GM12873 (cell line): ENCODE data around the gene FAM171A1.

Experiments
- TF ChIP-seq, protein P1 (sequence below): IDR thresholded peaks from 2 replicates; pipeline ENCODE4 v1.5.1; 2012; ENCODE audit warnings: low read depth, mild to moderate bottlenecking, moderate library complexity, low read length, control low read depth; ENCODE audit not compliant: insufficient read depth; ENCODE audit errors: missing control alignments

The FAM171A1 gene

DNA sequence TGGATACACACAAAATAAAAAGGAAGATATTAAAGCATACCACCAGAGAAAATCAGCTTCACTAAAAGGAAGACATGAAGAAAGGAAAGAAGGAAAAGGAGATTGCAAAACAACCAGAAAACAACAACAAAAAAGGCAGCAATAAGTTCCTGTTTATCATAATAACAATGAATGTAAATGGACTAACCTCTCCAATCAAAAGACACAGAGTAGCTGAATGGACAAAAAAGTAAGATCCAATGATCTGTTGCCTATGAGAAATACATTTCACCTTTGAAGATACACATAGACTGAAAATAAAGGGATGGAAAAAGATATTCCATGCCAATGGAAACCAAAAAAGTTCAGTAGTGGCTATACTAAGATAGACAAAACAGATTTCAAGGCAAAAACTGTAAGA is 30.3 kb upstream of the FAM171A1 start:
- TF ChIP-seq, protein P1, sequence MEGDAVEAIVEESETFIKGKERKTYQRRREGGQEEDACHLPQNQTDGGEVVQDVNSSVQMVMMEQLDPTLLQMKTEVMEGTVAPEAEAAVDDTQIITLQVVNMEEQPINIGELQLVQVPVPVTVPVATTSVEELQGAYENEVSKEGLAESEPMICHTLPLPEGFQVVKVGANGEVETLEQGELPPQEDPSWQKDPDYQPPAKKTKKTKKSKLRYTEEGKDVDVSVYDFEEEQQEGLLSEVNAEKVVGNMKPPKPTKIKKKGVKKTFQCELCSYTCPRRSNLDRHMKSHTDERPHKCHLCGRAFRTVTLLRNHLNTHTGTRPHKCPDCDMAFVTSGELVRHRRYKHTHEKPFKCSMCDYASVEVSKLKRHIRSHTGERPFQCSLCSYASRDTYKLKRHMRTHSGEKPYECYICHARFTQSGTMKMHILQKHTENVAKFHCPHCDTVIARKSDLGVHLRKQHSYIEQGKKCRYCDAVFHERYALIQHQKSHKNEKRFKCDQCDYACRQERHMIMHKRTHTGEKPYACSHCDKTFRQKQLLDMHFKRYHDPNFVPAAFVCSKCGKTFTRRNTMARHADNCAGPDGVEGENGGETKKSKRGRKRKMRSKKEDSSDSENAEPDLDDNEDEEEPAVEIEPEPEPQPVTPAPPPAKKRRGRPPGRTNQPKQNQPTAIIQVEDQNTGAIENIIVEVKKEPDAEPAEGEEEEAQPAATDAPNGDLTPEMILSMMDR: no peak

DNA sequence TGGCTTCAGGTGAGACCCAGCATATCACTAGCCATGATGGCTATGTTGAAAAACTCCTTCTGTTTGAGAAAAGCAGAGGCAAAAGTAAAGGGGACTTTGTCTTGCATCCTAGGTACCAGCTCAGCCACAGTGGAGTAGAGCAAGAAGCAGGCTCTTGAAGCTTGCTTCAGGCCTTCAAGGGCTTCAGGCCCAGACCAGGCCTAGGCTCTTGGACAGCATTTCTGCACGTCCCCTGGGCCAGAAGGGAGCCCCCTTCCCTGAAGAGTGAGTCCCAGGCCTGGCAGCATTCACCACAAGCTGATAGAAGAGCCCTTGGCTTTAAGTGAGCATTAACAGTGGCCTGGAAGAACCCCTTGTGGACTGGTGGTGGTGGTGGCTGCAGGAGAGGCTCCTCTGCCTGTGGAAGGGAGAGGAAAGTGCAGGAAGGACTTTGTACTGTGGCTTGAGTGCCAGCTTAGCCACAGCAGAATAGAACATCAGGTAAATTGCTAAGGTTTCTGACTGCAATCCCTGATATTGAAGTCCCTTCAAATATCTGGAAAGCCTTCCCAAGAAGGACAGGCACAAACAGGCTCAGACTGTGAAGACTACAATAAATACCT is 28.1 kb upstream of the FAM171A1 start:
- TF ChIP-seq, protein P1: no peak

DNA sequence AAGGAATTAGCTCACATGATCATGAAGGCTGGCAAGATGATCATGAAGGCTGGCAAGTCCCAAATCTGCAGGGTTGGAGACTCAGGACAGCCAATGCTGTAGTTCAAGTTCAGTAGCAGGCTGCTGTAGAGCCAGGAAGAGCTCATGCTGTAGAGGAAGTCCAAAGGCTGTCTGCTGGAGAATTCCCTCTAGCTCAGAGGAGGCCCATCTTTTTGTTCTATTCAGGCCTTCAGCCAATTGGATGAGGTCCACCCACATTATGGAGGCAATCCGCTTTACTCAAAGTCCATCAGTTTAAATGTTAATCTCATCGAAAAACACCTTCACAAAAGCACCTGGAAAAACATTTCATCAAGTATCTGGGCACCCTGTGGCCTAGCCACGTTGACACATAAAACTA is 24.8 kb upstream of the FAM171A1 start:
- TF ChIP-seq, protein P1: no peak

DNA sequence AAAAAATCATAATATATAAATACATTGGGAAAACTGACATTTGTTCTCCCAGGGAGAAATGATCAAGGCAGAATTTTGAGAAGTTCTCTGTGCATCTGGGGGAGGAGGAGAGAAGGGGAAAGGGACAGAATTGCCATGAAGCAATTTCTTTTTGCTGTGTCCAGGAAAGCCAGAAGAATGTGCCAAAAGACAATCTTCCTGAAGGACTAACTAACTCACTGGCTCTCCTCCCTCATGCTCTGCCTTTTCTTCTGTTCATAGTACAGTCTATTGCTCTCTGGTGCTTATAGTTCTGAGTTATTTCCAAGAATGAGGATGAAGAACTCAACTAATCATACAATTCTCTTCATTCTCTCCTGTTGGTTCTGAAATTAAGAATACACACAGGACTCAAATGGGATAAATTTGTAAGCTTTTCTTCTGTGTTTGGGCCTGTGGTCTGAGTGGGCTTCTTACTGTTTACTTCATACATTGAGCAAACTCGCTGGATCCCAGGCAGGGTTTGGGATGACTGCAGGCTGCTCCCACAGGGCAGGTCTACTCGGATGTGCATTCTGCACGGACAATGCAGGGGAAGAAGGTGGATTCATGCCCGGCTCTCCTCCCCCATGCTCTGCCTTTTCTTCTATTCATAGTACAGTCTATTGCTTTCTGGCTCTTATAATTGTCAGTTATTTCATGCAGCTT is 22.2 kb upstream of the FAM171A1 start:
- TF ChIP-seq, protein P1: no peak

DNA sequence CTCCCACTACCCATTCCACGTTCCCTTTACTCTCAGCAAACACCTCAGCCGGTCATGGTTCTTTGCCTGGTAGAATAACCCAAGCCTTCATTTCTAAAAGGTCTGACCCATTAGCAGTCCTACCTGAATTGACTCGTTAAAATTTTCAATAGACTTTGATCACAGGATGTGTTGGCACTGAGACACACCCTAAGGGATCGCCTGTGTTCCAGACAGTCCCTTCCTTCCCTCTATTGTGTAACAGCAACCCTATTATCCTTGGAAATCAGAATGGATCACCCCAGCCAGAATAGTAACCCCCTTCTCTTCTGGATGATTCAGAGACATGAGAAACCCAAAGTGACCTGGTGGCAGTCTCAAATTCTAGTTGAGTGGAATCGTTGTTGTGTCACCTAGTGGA is 20.4 kb upstream of the FAM171A1 start:
- TF ChIP-seq, protein P1: no peak

DNA sequence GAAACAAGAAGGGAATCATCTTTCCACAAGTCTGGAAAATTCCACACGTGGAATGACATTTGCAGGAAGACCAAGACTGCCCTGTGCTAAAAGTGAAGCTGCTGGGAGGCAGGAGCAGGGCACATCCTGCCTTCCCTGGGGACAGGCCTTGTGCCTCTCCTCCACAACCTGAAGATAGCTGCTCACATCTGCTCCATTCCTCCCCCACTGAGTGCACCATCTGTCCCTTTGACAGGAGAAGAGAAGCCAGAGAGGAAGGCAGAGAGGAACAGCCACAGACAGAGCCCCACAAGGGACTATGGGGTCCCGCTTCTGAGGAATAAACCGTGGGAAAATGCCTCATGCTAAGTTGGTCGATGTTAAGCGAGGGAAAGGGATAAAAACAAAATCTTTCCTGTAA is 15.9 kb upstream of the FAM171A1 start:
- TF ChIP-seq, protein P1: no peak

DNA sequence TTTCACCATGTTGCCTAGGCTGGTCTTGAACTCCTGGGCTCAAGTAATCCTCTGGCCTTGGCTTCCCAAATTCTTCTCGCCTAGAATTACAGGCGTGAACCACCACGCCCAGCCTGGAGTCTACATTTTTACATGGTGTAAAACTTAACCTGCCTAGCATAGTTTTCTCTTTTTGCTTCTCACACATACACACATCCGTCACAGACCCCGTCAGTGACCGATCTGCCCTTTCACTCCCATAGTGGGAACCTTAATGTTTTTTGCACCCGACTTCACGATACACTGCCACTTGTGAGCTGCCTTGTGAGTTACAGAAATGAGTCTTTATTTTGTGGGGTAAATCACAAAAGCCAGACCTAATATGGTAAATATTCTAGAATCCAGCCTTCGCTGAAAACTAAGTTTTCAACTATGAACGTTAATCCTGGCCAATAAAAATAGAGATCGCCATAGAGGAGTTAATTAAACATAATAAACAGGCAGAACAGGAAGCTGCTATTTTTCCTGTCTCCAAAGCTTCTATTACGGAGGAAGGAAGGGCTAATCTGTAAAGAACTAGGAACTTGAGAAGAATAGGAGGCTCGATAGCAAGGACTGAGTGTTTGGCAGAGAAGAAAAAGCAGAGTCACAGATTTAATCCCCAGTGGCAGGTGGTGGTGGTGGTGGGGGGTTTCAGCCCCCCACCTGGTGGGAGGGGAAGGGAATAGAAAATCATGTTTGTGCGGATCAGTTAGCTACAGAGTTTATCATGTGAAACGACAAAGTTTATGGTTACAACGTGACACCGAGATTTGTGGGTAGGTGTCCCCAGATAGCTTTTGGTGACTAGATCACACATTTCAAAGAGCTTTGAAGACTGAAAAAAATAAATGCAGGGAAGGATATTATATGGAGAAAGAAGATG is 14.7 kb upstream of the FAM171A1 start:
- TF ChIP-seq, protein P1: no peak
